HG03280 (cell line): Measurements from ENCODE around the gene HOXA3.
A peak's percentile ranks its signal among the peaks of the same experiment; 100 is the strongest.

Experiments
- ATAC-seq: cut with Tn5 transposase; IDR thresholded peaks from one replicate; pipeline ENCODE4 v1.9.1; 2021; ENCODE audit warnings: mild to moderate bottlenecking, moderate library complexity; ENCODE audit not compliant: unreplicated experiment

HOXA3 gene

DNA sequence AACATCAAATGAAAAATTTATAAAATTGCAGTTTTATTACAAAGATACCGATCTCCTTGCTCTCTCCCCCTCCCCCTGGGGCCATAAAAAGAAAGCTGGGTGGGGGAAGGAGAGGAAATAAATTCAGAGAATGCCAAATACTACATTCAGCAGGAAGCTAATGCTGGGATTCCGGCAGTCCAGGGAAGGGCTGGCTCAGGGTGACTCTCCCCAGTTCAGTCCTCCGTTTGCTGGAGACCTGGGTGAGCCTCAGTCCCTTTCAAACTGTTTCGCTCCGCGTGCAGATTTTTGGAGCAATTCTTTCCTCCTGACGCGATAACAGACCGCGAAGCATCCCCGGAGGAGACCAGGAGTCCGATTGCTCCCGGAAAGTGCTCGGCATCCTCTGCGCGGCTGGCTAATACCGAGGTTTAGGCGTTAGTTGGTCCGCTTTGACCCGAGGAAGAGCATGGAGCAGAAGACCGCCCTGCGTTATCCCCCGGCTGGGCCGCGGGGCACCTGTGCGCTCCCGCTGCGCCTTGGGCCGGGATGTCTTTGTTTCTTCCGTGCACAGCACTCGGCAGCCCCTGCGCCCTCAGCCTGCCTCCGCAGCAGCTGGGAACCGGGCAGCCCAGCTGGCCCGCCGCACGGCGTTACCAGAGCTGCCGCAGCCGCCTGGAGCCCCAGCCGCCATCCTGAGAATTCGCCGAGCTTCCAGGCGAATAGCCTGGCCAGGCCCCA lies 46.0 kb downstream of the HOXA3 start:
- no peak for ATAC-seq

DNA sequence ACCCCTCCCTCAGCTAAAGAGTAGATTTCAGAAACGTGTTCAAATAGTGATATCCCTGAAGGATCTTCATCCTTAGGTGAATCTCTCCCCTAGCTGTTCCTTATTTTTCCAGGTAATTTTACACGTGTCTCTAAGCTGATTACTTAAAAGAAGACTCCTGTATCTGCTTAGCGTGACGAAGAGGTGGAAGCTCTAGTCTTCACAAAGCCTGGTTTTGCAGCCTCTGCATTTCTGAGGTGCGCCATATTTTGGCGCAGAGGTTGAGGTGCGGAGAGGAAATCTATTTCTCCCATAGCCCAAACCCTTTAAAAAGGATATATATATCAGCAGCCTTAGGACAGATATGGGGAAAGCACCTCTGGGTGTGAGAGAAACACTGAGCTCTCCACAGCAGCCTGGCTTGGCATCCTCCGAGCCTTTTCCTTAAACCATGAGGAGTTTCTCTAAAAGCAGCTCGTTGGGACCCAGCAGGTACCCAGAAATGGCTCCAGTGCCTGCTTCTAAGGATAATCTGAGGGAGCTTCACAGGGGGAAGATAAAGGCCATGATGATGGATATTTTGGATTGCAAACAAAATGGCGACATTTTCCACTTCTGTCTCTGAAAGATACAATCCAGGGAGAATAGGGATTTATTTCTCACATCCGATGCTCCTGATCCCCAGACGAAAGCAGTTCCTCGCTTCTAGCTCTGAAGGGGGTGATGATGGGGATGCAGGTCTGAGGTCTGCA lies 46.9 kb downstream of the HOXA3 start:
- no peak for ATAC-seq

DNA sequence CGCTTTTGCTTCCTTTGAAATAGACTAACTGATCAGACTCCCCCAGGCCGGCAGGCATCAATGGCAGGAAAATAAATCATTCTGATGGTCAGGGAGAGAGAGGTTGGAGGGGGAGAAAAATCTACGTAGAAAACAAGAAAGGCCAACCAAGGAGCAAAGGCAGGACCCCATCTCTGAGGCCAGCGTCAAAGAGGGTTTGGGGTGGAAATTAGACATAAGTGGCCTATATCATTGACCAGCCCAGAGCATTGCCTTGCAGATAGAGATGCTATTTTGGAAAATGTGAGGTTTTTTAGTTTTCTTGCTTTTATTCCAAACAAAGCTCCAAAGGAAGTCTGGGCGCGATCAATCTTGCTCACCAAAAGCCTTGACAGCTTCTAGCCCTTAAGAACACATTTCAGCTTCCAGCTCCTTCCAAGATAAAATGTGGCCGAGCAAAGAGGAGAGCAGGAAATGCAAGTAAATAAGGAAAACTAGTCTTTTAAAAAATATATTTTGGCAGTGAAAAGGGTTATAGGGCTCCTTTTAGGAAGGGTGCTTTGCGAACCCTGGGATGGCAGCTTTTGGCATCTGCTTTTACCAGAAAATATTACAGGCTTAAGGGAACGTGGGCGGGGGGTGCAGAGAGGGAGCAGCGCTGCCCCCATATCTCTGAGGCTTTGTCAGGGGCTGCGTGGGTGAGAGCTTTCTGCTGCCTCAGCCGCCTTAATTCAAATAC lies 47.9 kb downstream of the HOXA3 start:
- no peak for ATAC-seq

DNA sequence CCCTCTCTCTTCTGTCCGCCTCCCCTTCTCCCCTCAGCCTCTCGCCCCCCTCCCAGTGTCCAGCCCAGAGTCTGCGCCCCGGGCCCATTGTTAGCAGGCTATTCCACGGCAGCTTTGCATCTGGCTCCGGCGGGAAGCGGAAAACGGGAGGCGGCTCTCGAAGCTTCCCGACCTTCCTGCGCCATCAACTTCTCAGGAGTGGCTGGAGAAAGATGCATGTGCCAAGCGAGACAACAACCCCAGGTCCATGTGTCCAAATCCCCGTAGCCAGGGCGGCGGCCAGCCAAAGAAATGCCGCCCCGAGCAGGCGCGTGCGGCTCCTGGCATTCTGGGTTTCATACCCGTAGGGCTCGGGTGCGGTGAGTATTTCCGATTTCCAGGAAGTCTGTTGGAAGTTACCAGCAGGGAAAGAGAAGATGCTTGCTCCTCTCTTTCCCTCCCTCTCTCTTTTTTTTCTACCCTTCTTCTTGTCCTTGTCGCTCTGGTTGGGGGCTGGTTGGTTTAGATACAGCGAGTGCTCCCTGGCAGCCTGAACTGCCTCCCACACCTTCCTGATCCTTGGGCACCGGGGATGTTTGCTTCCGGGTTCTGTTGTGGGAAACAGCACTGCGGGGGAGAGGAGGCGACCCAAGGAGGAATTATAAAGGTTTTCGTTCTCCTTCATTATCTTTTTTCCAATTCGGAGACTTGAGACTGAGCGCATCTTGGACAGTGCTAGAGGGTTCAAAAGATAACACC lies 48.7 kb downstream of the HOXA3 start:
- no peak for ATAC-seq

DNA sequence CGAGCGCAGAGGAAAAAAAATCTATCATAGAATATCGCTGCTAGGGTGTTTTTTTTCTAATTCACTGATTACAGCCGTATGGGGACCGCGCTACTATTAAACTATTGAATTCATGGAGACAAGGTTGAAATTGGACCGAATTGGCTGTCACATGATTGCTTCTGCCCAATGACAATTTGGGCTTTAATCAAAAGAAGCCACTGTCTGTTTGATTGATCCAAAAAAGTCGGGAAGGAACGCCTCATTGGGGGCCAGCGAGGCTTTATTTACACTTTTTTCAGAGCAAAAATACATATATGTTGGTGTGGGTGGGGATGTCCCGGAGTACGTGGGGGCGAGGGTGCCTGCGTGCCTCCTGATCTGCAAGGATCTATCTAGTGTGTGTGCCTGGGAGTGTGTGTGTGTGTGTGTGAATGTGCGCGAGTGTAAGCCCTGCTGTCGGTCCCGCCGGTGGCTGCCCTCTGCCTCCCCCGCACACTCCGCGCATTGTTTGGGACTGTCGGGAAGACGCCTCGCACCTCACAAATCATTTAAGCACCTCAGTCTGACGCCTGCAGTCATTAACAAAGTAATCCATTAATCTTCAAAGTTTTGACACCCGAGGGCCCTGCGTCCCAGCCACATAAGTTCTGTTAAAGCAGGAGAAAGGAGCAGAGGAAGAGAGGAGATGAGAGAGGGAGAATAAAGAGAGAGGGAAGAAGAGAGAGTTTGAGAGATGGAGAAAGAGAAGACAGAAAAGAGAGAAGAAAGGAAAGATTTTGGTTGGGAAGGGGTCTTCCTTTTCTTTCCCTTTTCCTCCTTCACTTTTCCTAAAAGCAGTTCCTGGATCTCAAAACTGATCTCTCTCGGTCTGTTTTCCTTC lies 49.6 kb downstream of the HOXA3 start, which contains the start of gene HOXA2:
Gene HOXA2 (minus strand): TSS at position 103 of the 862 bp plus-strand sequence. CDS start 183 bp downstream, outside the sequence.
- ATAC-seq = no peak

DNA sequence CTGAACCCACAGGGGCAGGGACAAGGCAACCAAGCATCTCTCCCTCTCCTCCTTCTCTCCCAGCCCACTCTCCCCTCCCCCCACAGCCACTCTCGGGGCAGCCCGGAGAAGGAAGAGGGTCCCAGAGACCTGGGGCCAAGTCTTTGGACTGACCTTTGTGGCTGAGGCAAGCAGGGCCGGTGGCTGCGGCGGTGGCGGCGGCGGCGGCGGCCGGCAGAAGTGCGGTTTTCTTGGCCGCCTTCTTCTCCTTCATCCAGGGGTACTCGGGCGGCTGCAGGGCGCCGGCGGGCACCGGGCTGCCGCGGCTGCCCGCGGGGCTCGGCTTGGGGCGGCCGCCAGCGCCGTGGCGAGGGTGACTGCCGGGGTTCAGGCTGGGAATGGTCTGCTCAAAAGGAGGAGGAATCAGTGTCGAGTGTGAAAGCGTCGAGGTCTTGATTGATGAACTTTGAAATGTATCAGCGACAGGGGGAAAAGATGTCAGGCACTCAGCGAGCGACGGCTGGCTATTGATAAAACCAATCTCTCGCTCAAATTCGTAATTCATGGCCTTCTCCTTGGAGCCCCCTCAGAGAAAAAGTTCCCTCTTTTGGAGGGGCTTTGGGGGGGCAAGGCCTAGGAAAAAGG lies 50.3 kb downstream of the HOXA3 start:
- no peak for ATAC-seq

DNA sequence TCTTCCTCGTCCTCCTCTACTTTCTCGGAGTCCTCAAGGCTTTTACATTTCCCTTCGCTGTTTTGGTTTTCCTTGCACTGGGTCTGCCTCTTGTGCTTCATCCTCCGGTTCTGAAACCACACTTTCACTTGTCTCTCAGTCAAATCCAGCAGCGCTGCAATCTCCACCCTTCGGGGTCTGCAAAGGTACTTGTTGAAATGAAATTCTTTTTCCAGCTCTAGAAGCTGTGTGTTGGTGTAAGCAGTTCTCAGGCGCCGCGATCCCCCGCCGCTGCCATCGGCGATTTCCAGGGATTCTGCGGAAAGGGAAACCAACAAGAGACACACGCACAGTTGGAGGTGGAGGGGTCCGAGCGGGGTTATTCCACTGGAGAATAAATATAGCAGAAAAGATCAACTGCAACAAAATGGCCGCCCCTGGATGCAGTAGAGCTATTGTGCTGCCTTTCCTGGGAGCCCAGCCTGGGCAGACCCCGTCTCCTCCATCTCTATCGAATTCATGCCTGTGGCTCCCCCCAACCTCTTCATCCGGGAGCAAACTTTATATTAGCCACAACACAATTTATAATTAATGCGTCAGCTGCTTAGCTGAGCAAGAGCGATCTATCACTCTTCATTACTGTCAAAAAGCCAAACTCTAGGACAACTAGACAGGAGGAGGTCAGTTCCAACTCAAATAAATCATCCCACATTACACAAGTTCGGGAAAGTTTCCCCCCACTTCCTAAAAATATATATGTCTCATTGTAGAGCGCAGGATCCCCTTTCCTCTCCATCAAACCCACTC lies 51.0 kb downstream of the HOXA3 start:
- ATAC-seq = no peak

- ATAC-seq = no peak
These were observed 51.7 kb downstream of the HOXA3 start for GRCh38 chr7:27100694-27101170.

- ATAC-seq = no peak
These were observed 52.7 kb downstream of the HOXA3 start for GRCh38 chr7:27099453-27100370.

GRCh38 chr7:27098578-27099451 lies 53.6 kb downstream of the HOXA3 start:
- ATAC-seq = no peak

GRCh38 chr7:27097686-27098577 lies 54.5 kb downstream of the HOXA3 start:
- ATAC-seq = no peak

- ATAC-seq = no peak
These were observed 55.4 kb downstream of the HOXA3 start for GRCh38 chr7:27096768-27097514.

GRCh38 chr7:27095897-27096767 lies 56.3 kb downstream of the HOXA3 start, which contains the start of gene HOXA1:
TSS of gene HOXA1 (minus strand) at chr7:27096000. CDS start at chr7:27095912, 88 bp downstream.
- peak; percentile 89 for ATAC-seq
